ENCODE data around the gene BTBD9. TPM values are rescaled to one million over a fixed set of nuclear protein-coding genes. Genes with fewer than 3 reads are reported as not detected.

Gene BTBD9
- total RNA-seq, 4 donors from 2014 or later = 11.7 to 17.7 (median 14.1) TPM

DNA sequence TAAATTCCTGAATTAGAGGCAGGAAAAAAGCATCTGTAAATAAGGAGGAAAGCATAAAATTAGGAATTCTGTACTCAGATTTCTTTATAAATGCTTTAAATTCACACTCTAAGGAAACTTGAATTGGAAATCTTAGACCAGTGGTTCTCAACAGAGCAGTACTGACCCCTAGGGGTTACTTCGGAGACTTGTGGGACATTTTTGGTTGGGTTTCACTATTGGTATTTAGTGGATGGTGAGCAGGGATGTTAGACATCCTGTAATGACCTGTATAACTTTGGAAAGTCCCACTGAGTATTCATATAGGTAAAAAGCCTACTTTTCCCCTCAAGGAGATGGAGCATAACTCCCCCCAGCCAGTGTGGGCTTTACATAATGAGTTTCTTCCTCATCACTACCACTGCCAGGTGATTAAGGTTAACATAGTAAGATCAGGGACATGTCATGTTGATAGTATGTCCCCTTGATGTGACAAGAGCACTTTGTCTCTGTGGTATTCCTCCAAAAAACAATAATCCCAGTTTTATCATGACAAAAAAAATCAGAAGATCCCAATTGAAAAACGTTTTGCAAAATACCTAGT lies 32.2 kb upstream of the BTBD9 start:
- TF ChIP-seq, protein P1, sequence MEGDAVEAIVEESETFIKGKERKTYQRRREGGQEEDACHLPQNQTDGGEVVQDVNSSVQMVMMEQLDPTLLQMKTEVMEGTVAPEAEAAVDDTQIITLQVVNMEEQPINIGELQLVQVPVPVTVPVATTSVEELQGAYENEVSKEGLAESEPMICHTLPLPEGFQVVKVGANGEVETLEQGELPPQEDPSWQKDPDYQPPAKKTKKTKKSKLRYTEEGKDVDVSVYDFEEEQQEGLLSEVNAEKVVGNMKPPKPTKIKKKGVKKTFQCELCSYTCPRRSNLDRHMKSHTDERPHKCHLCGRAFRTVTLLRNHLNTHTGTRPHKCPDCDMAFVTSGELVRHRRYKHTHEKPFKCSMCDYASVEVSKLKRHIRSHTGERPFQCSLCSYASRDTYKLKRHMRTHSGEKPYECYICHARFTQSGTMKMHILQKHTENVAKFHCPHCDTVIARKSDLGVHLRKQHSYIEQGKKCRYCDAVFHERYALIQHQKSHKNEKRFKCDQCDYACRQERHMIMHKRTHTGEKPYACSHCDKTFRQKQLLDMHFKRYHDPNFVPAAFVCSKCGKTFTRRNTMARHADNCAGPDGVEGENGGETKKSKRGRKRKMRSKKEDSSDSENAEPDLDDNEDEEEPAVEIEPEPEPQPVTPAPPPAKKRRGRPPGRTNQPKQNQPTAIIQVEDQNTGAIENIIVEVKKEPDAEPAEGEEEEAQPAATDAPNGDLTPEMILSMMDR (IDR thresholded peaks at IDR 0.05; ENCODE audit: low read depth) = no peak

DNA sequence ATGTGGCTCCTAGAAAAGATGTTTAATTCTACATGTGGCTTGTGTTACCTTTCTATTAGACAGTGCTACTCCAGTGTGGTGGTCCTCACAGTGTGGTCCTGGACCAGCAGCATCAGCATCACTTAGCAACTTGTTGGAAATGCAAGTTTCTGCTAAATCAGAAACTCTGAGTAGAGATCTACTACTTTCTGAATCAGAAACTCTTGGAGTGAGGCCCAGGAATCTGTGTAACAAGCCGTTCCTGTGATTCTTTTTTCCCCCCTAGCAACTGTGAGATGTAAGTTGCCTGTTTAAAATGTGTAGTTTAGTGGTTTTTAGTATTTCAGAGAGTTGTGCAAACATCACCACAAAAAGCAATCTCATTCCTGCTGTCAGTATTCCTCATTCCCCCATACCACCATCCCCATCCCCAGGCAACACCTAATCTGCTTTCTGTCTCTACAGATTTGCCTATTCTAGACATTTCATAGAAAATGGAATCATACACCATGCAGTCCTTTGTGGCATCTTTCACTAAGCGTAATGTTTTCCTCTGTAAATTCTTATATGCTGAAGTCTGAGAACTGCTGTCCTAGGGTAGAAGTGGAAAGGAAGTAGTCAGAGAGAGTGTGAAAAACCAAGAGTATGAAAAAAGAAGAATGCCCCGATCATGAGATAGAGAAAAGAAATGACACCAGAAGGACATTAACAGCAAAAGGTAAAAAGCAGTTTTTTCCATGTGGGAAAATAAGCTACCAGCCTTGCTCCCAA lies 18.9 kb upstream of the BTBD9 start:
- TF ChIP-seq, protein P1 (IDR thresholded peaks at IDR 0.05; ENCODE audit: low read depth) = no peak

DNA sequence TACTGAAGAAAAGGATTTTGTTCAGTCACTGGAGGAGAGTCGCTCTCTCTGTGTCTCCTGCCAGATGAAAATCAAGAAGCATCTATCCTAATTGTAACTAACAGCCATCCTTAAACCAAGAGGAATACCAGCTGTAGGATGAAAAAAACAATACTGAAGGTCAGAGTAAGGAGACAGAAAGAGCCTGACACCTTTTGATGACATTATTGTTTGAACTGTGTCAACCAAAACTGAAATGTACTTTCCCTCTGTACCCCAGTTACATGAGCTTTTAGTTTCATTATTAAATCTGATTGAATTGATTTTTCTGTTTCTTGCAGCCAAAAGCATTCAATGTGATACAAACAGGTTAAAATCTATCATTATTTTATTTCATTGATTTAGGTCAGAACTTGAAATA lies 17.2 kb upstream of the BTBD9 start:
- TF ChIP-seq, protein P1 (IDR thresholded peaks at IDR 0.05; ENCODE audit: low read depth) = no peak

DNA sequence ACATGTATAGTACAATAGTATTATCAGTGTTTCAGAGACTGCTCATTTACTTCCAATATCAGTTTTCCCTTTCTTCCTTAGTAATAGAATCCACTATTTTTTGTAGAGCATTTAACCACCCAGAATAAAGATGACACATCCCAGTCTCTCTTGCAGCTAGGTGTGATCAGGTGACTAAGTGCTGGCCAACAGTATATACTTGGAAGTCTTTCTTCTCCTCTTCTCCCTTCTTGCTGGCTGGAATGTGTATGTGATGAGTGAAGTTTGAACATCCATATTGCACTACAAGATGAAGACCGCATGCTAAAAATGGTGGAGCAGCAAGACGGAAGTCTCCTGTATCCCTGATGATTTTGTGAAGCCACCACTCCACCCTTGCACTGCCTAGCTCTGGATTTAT lies 14.5 kb upstream of the BTBD9 start:
- TF ChIP-seq, protein P1 (IDR thresholded peaks at IDR 0.05; ENCODE audit: low read depth) = no peak

DNA sequence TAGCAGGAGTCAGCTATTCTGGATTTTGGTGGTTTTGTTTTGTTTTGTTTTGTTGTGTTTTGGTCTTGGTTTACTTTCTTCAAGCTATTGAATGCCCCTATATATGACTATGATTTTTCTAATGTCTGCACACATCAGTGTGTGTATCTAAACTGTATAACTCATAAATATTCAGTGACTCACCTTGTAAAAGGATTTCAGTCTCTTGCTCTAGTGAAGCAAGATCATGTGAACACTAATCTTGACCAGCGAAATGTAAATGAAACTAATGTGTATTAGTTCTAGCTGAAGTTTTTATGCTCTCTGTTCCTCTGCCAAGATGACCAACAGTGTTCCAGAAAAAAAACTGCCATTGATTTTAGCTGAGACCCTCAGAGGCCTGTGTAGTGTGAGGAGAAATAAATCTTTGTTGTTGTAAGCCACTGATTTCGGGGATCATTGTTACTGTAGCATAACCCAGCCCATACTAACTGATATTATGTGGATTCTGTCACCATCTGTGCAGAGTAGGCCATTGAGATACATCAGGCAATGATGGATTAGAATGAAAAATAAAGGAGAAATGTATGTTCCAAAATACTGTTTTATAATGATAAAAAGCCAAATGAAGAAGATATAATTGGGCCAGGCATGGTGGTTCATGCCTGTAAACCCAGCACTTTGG lies 11.5 kb upstream of the BTBD9 start:
- TF ChIP-seq, protein P1 (IDR thresholded peaks at IDR 0.05; ENCODE audit: low read depth) = no peak

DNA sequence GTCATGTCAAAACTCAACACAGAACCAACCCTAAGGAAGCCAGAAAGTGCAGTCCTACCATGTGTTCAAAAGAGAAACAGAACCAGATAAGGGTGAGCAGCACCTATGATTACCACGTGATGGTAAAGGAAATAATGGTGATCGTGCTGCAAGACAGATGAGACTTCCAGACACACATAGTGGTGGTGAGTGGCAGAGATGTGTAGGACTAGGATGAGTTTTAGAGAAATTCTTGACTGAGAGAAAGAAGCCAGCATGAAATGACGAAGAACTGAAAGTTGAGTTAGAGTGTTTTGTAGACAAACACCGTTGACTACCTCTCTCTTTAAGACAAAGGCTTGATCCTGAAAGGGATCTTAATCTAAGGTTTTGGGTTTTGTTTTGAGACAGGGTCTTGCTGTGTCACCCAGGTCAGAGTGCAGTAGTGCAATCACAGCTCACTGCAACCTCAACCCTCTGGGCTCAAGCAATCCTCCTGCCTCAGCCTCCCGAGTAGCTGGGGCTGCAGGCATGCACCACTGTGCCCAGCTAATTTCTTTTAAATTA lies 10.6 kb upstream of the BTBD9 start:
- TF ChIP-seq, protein P1 (IDR thresholded peaks at IDR 0.05; ENCODE audit: low read depth) = no peak

DNA sequence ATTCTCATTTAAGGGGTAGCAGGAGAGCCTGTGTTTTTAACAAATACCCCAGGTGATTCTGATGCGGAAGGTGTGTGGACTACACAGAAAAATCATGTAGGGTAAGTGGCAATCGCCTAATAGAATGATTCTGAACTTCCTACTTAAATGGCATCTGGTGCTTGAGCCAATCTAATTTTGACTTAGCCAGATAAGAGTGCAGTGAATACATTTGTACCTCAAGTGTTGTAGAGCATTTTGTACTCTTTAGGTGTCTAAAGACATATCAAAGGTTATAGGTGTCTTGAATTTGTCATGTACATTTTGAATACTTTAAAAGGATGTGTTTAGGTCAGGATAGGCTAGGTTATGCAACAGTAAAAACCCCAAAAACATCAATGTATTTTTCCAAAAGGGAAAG lies 10.0 kb upstream of the BTBD9 start:
- TF ChIP-seq, protein P1 (IDR thresholded peaks at IDR 0.05; ENCODE audit: low read depth) = no peak
